Activated CD4-positive, alpha-beta T cell treated with anti-CD3 and anti-CD28 coated beads, Interleukin-2, amount 50 U/mL, for 4 hours (primary cell): ENCODE measurements around the gene NDRG4.

Experiments
- DNase-seq, 2 experiments: peaks; one replicate each; pipeline ENCODE4 v3.0.0-alpha.2; 2020

Gene NDRG4

DNA sequence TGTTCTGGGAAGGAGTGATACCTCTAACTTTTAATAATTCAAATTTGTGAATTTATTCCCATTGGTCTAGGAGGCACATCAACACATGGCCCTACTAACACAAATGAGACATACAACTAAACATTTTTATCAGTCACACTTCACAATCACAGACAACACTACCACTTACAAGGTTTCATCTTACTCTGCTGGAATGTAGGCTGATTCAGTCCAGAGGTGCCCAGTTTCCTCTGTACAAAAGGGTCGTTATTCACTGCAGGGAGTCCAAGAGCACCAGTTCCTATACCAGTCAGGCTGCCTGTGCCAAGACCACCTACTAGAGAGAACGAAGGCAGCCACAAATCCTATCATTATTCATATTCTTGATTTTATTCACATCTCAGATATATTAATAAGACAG lies 56.7 kb downstream of the NDRG4 start:
- DNase-seq: no peak
